TTC549 (cell line): ENCODE results near the gene VPS37B.
"Not testable (repeated sequence)": the region's sequence is repeated elsewhere in the genome, so short reads cannot be mapped to it uniquely, and the experiment has no call there.

Experiments used
- FAIRE-seq: peaks from 2 replicates; lab custom pipeline; 2012; peaks lifted over from hg19 to GRCh38; lab: Jason Lieb, UNC

VPS37B gene

GRCh38 chr12:122880668-122881067 is 15.3 kb downstream of the VPS37B start:
- FAIRE-seq, result no peak

GRCh38 chr12:122880155-122880667 is 15.7 kb downstream of the VPS37B start:
- no peak for FAIRE-seq

GRCh38 chr12:122878780-122879612 is 16.9 kb downstream of the VPS37B start:
- FAIRE-seq, result no peak

GRCh38 chr12:122876731-122877130 is 19.2 kb downstream of the VPS37B start:
- FAIRE-seq, result no peak

GRCh38 chr12:122876281-122876680 is 19.6 kb downstream of the VPS37B start:
- not testable (repeated sequence) for FAIRE-seq

GRCh38 chr12:122875590-122876220 is 20.2 kb downstream of the VPS37B start:
- FAIRE-seq, result no peak

- FAIRE-seq, result no peak
These were observed 21.8 kb downstream of the VPS37B start for GRCh38 chr12:122874081-122874480.

GRCh38 chr12:122873540-122873939 is 22.4 kb downstream of the VPS37B start:
- no peak for FAIRE-seq

GRCh38 chr12:122872815-122873361 is 23.0 kb downstream of the VPS37B start:
- no peak for FAIRE-seq

GRCh38 chr12:122871851-122872780 is 23.8 kb downstream of the VPS37B start:
- no peak for FAIRE-seq

GRCh38 chr12:122870867-122871664 is 24.9 kb downstream of the VPS37B start:
- no peak for FAIRE-seq

- no peak for FAIRE-seq
These were observed 25.6 kb downstream of the VPS37B start for GRCh38 chr12:122870163-122870842.

GRCh38 chr12:122869207-122869973 is 26.5 kb downstream of the VPS37B start:
- no peak for FAIRE-seq

- FAIRE-seq, result no peak
These were observed 27.3 kb downstream of the VPS37B start for GRCh38 chr12:122868471-122869177.

GRCh38 chr12:122867691-122868461 is 28.0 kb downstream of the VPS37B start:
- no peak for FAIRE-seq

GRCh38 chr12:122866950-122867607 is 28.8 kb downstream of the VPS37B start:
- FAIRE-seq, result no peak

- no peak for FAIRE-seq
These were observed 29.5 kb downstream of the VPS37B start for GRCh38 chr12:122866379-122866778.
